WTC11 (cell line): ENCODE data around the gene SORCS2. TPM values are rescaled to one million over a fixed set of nuclear protein-coding genes. Genes with fewer than 3 reads are reported as not detected.

Experiments used
- ATAC-seq: fragments of 200-7000 bp; cut with Tn5 transposase; 2 replicates; pipeline ENCODE4 v1.10.0; 2021; ENCODE audit warnings: mild to moderate bottlenecking, moderate library complexity
- CTCF ChIA-PET: fragments of 300-600 bp; sonication (Branson Sonifier 250); formaldehyde crosslinking; loops from one replicate; lab custom pipeline; 2021; ENCODE audit warnings: antibody characterized with exemption; lab: Charles Lee
- POLR2A ChIA-PET: fragments of 350-600 bp; sonication (Branson Sonifier 250); formaldehyde crosslinking; loops from one replicate; lab custom pipeline; 2021; ENCODE audit warnings: antibody characterized with exemption; lab: Charles Lee
- DNase-seq: peaks from one replicate; pipeline ENCODE4 v3.0.0; 2021; ENCODE audit warnings: low spot score
- H3K27ac Mint-ChIP-seq: 2 replicates; pipeline ENCODE4 v1.8.0; 2021; ENCODE audit warnings: mixed read lengths
- H3K27me3 Mint-ChIP-seq: 2 replicates; pipeline ENCODE4 v1.8.0; 2021; ENCODE audit warnings: low read depth, mild to moderate bottlenecking, moderate library complexity, mixed read lengths
- H3K36me3 Mint-ChIP-seq: 2 replicates; pipeline ENCODE4 v1.8.0; 2021; ENCODE audit warnings: mixed read lengths
- H3K4me1 Mint-ChIP-seq: 2 replicates; pipeline ENCODE4 v1.8.0; 2022; ENCODE audit warnings: mixed read lengths
- H3K4me3 Mint-ChIP-seq: 2 replicates; pipeline ENCODE4 v1.8.0; 2021; ENCODE audit warnings: mild to moderate bottlenecking, moderate library complexity, mixed read lengths
- H3K9me3 Mint-ChIP-seq: 2 replicates; pipeline ENCODE4 v1.8.0; 2021; ENCODE audit warnings: mixed read lengths
- CREB1 ChIP-seq: sonication (generic); formaldehyde crosslinking; IDR thresholded peaks from 2 replicates; pipeline ENCODE4 v1.8.0; 2023; ENCODE audit warnings: mild to moderate bottlenecking, missing genetic modification reagents
- FOXP1 ChIP-seq: sonication (generic); formaldehyde crosslinking; IDR thresholded peaks from 2 replicates; pipeline ENCODE4 v1.8.0; 2022; ENCODE audit warnings: missing genetic modification reagents, mild to moderate bottlenecking, moderate library complexity, borderline replicate concordance
- GRHL2 ChIP-seq: fragments of 250-450 bp; sonication (Bioruptor Pico); IDR thresholded peaks from 2 replicates; pipeline ENCODE4 v1.8.0; 2022; ENCODE audit warnings: mild to moderate bottlenecking, moderate library complexity; ENCODE audit not compliant: insufficient replicate concordance, severe bottlenecking
- GTF2I ChIP-seq: fragments of 250-450 bp; sonication (Bioruptor Pico); conservative IDR thresholded peaks from 2 replicates; pipeline ENCODE4 v1.4.0; 2021; ENCODE audit warnings: mild to moderate bottlenecking
- JAZF1 ChIP-seq: fragments of 250-450 bp; sonication (Bioruptor Pico); IDR thresholded peaks from 2 replicates; pipeline ENCODE4 v1.9.0; 2021; ENCODE audit warnings: moderate library complexity, mild to moderate bottlenecking, inconsistent platforms
- OVOL2 ChIP-seq: fragments of 250-450 bp; sonication (Bioruptor Pico); IDR thresholded peaks from 2 replicates; pipeline ENCODE4 v1.9.0; 2021; ENCODE audit warnings: mild to moderate bottlenecking, borderline replicate concordance
- SOX15 ChIP-seq: fragments of 250-450 bp; sonication (Bioruptor Pico); IDR thresholded peaks from 2 replicates; pipeline ENCODE4 v1.9.0; 2021; ENCODE audit warnings: mild to moderate bottlenecking
- SP1 ChIP-seq: sonication (generic); formaldehyde crosslinking; conservative IDR thresholded peaks from 2 replicates; pipeline ENCODE4 v1.8.1; 2022; ENCODE audit warnings: missing genetic modification reagents
- ZBTB21 ChIP-seq: sonication (generic); formaldehyde crosslinking; IDR thresholded peaks from 2 replicates; pipeline ENCODE4 v1.8.1; 2023; ENCODE audit warnings: mild to moderate bottlenecking, missing genetic modification reagents, borderline replicate concordance
- ZNF121 ChIP-seq: sonication (generic); formaldehyde crosslinking; IDR thresholded peaks from 2 replicates; pipeline ENCODE4 v1.8.0; 2023; ENCODE audit warnings: missing genetic modification reagents
- total RNA-seq: library from RNA; stranded (reverse); gene quantifications from 3 replicates; pipeline ENCODE4 v1.2.3, GENCODE V29; 2021
- TF ChIP-seq, protein P1 (sequence below): sonication (generic); formaldehyde crosslinking; IDR thresholded peaks from 2 replicates; pipeline ENCODE4 v1.8.0; 2023; ENCODE audit warnings: mild to moderate bottlenecking, missing genetic modification reagents
- TF ChIP-seq, protein P2 (sequence below): sonication (generic); formaldehyde crosslinking; IDR thresholded peaks from 2 replicates; pipeline ENCODE4 v1.8.1; 2023; ENCODE audit warnings: mild to moderate bottlenecking, missing genetic modification reagents, borderline replicate concordance
- TF ChIP-seq, protein P3 (sequence below): fragments of 200-600 bp; IDR thresholded peaks from 2 replicates; pipeline ENCODE4 v1.8.0; 2022; ENCODE audit warnings: antibody characterized with exemption
- TF ChIP-seq, protein P4 (sequence below): fragments of 250-450 bp; sonication (Bioruptor Pico); IDR thresholded peaks from 2 replicates; pipeline ENCODE4 v1.9.0; 2021; ENCODE audit warnings: mild to moderate bottlenecking, borderline replicate concordance
- TF ChIP-seq, protein P5 (sequence below): sonication (generic); formaldehyde crosslinking; IDR thresholded peaks from 2 replicates; pipeline ENCODE4 v1.8.1; 2023; ENCODE audit warnings: mild to moderate bottlenecking, missing genetic modification reagents

SORCS2 gene
- total RNA-seq, 1 experiment from 2014 or later: 6.6 TPM

DNA sequence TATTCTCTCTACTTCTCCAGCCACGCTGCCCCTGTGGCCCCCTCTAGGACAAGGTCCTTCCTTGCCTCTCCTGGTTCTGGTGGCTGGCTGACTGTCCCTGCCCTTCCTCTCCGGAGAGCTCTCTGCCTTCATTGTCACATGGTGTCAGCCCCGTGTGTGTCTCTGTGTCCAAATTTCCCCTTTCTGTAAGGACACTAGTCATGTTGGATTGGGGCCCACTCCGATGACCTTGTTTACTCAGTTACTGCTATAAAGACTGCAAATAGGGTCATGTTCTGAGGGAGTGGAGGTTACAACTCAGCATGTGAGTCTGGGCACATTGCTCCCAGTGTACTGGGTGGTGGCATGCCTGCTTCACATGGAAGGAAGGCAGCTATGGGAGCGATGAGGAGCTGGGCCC is 371.9 kb downstream of the SORCS2 start (continued):
- TF ChIP-seq, protein P1, sequence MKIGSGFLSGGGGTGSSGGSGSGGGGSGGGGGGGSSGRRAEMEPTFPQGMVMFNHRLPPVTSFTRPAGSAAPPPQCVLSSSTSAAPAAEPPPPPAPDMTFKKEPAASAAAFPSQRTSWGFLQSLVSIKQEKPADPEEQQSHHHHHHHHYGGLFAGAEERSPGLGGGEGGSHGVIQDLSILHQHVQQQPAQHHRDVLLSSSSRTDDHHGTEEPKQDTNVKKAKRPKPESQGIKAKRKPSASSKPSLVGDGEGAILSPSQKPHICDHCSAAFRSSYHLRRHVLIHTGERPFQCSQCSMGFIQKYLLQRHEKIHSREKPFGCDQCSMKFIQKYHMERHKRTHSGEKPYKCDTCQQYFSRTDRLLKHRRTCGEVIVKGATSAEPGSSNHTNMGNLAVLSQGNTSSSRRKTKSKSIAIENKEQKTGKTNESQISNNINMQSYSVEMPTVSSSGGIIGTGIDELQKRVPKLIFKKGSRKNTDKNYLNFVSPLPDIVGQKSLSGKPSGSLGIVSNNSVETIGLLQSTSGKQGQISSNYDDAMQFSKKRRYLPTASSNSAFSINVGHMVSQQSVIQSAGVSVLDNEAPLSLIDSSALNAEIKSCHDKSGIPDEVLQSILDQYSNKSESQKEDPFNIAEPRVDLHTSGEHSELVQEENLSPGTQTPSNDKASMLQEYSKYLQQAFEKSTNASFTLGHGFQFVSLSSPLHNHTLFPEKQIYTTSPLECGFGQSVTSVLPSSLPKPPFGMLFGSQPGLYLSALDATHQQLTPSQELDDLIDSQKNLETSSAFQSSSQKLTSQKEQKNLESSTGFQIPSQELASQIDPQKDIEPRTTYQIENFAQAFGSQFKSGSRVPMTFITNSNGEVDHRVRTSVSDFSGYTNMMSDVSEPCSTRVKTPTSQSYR: no peak
- no peak for TF ChIP-seq JAZF1 (CRISPR knock-in tag)
- no peak for TF ChIP-seq SOX15 (CRISPR knock-in tag)
- TF ChIP-seq FOXP1 (CRISPR knock-in tag): no peak

DNA sequence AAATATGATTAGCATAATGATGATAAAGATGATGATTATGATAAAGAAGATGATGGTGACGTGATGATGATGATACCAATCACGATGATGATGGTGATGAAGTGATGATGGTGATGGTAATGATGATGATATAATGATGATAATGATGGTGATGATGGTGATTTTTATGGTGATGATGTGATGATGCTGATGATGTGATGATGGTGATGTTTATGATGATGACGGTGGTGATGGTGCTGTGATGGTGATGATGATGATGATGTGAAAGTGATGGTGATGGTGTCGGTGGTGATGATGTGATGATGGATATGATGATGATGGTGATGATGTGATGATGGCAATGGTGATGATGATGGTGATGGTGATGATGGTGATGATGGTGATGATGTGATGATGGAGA is 373.1 kb downstream of the SORCS2 start:
- CTCF ChIA-PET: no interaction called here
- no peak for ATAC-seq
- no peak overlapping the region for H3K4me3 Mint-ChIP-seq
- H3K36me3 Mint-ChIP-seq: no peaks in the 10 kb centered on the region
- TF ChIP-seq SP1: no peak
- TF ChIP-seq CREB1 (CRISPR knock-in tag): no peak
- no peak for TF ChIP-seq ZBTB21 (CRISPR knock-in tag)
- TF ChIP-seq GTF2I (CRISPR knock-in tag): no peak
- H3K27me3 Mint-ChIP-seq: peaks cover 2% of the 10 kb centered on the region; the same call in 1 of the 2 replicates
- no peaks in the 10 kb centered on the region; the same call in 1 of the 2 replicates for H3K4me1 Mint-ChIP-seq
- DNase-seq: no peak
- H3K9me3 Mint-ChIP-seq: no peaks in the 10 kb centered on the region
- POLR2A ChIA-PET: no interaction called here
- H3K27ac Mint-ChIP-seq: no peak overlapping the region

DNA sequence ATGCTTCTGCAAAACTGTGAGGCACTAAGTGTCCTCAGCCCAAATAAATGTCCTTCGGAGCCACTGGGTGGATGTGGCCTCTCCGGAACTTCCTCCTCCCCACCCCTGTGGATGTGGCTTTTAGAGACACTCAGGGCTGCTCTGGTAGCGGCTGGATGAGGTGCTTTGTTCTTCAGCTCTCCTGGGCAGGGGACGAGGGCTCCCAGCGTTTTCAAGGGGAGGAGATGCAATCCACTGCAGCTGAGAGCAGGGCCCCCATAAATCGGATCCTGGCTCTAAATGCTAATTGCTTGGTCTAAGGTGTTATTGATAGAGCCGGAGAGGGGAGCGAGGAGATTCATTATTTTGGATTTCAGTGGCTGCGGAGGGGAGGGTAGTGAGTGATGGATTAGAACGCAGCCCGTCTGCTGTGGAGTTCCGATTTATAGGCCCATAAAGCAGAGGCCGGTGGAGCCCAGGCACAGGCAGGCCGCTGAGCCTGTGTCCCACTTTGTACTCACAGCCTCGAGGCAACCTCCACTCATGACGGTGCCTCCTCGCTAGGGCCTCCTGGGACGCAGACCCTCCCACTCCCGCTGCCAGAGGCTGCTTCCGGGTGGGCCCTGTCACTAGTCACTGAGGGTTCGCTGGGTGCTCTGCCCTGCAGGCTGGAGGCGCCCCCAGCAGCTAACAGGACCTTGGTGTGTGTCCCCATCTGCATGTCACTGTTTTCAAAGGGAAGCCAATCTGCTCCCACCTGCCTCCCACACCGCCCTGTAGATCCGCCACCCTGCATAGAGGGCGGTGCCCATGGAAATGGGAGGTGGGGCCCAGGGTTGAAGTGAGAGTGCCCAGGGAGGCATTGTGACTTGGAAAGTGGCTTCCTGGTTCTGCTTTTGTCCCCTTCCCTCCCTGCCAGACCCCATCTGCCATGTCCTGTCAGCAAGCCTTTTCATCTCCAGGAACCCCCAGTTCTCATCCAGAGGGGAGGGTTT is 377.8 kb downstream of the SORCS2 start:
- ATAC-seq (peak; percentile 56), DNase-seq (no peak)
- Mint-ChIP-seq H3K4me3 (no peak overlapping the region), H3K4me1 (peaks cover 10% of the 10 kb centered on the region), H3K36me3 (no peaks in the 10 kb centered on the region), H3K27me3 (peaks cover 2% of the 10 kb centered on the region; the same call in 1 of the 2 replicates), H3K27ac (no peak overlapping the region), H3K9me3 (no peaks in the 10 kb centered on the region; the same call in 1 of the 2 replicates)
- ChIA-PET POLR2A (no interaction called here), CTCF (interaction anchor here (1.1 kb wide), 1 partner anchor 81 kb away, joined by 4 read pairs; no protein-coding TSS in a partner anchor)
- TF ChIP-seq, protein P2, sequence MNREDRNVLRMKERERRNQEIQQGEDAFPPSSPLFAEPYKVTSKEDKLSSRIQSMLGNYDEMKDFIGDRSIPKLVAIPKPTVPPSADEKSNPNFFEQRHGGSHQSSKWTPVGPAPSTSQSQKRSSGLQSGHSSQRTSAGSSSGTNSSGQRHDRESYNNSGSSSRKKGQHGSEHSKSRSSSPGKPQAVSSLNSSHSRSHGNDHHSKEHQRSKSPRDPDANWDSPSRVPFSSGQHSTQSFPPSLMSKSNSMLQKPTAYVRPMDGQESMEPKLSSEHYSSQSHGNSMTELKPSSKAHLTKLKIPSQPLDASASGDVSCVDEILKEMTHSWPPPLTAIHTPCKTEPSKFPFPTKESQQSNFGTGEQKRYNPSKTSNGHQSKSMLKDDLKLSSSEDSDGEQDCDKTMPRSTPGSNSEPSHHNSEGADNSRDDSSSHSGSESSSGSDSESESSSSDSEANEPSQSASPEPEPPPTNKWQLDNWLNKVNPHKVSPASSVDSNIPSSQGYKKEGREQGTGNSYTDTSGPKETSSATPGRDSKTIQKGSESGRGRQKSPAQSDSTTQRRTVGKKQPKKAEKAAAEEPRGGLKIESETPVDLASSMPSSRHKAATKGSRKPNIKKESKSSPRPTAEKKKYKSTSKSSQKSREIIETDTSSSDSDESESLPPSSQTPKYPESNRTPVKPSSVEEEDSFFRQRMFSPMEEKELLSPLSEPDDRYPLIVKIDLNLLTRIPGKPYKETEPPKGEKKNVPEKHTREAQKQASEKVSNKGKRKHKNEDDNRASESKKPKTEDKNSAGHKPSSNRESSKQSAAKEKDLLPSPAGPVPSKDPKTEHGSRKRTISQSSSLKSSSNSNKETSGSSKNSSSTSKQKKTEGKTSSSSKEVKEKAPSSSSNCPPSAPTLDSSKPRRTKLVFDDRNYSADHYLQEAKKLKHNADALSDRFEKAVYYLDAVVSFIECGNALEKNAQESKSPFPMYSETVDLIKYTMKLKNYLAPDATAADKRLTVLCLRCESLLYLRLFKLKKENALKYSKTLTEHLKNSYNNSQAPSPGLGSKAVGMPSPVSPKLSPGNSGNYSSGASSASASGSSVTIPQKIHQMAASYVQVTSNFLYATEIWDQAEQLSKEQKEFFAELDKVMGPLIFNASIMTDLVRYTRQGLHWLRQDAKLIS (CRISPR knock-in tag): no peak
- TF ChIP-seq ZNF121: no peak
- TF ChIP-seq GRHL2: no peak
- no peak for TF ChIP-seq OVOL2 (CRISPR knock-in tag)
- TF ChIP-seq, protein P3, sequence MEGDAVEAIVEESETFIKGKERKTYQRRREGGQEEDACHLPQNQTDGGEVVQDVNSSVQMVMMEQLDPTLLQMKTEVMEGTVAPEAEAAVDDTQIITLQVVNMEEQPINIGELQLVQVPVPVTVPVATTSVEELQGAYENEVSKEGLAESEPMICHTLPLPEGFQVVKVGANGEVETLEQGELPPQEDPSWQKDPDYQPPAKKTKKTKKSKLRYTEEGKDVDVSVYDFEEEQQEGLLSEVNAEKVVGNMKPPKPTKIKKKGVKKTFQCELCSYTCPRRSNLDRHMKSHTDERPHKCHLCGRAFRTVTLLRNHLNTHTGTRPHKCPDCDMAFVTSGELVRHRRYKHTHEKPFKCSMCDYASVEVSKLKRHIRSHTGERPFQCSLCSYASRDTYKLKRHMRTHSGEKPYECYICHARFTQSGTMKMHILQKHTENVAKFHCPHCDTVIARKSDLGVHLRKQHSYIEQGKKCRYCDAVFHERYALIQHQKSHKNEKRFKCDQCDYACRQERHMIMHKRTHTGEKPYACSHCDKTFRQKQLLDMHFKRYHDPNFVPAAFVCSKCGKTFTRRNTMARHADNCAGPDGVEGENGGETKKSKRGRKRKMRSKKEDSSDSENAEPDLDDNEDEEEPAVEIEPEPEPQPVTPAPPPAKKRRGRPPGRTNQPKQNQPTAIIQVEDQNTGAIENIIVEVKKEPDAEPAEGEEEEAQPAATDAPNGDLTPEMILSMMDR: no peak
- TF ChIP-seq, protein P4, sequence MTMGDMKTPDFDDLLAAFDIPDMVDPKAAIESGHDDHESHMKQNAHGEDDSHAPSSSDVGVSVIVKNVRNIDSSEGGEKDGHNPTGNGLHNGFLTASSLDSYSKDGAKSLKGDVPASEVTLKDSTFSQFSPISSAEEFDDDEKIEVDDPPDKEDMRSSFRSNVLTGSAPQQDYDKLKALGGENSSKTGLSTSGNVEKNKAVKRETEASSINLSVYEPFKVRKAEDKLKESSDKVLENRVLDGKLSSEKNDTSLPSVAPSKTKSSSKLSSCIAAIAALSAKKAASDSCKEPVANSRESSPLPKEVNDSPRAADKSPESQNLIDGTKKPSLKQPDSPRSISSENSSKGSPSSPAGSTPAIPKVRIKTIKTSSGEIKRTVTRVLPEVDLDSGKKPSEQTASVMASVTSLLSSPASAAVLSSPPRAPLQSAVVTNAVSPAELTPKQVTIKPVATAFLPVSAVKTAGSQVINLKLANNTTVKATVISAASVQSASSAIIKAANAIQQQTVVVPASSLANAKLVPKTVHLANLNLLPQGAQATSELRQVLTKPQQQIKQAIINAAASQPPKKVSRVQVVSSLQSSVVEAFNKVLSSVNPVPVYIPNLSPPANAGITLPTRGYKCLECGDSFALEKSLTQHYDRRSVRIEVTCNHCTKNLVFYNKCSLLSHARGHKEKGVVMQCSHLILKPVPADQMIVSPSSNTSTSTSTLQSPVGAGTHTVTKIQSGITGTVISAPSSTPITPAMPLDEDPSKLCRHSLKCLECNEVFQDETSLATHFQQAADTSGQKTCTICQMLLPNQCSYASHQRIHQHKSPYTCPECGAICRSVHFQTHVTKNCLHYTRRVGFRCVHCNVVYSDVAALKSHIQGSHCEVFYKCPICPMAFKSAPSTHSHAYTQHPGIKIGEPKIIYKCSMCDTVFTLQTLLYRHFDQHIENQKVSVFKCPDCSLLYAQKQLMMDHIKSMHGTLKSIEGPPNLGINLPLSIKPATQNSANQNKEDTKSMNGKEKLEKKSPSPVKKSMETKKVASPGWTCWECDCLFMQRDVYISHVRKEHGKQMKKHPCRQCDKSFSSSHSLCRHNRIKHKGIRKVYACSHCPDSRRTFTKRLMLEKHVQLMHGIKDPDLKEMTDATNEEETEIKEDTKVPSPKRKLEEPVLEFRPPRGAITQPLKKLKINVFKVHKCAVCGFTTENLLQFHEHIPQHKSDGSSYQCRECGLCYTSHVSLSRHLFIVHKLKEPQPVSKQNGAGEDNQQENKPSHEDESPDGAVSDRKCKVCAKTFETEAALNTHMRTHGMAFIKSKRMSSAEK (CRISPR knock-in tag): no peak
- TF ChIP-seq, protein P5, sequence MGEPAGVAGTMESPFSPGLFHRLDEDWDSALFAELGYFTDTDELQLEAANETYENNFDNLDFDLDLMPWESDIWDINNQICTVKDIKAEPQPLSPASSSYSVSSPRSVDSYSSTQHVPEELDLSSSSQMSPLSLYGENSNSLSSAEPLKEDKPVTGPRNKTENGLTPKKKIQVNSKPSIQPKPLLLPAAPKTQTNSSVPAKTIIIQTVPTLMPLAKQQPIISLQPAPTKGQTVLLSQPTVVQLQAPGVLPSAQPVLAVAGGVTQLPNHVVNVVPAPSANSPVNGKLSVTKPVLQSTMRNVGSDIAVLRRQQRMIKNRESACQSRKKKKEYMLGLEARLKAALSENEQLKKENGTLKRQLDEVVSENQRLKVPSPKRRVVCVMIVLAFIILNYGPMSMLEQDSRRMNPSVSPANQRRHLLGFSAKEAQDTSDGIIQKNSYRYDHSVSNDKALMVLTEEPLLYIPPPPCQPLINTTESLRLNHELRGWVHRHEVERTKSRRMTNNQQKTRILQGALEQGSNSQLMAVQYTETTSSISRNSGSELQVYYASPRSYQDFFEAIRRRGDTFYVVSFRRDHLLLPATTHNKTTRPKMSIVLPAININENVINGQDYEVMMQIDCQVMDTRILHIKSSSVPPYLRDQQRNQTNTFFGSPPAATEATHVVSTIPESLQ (CRISPR knock-in tag): no peak
